ENCODE results near the gene PWWP2B.

The PWWP2B gene

DNA sequence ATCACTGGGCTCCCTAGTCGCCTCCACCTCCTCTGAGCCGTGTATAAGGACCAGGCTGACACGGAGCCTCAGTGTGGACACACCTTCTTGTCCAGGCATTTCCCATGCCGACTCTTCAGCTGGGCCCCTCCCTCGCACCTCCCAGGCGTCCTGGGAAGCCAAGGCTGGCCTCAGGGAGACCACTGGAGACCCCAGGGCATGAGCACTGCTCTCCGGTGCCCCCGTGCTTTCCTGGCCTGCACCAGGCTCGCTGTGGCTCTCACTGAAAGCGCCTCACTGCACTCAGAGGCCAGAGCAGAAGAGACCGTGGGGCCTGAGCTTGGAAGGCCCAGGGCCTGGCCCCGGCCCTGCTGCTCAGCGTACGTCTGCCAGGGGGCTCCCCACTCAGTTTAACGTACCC is 33.6 kb upstream of the PWWP2B start:
- FAIRE-seq (no peak), DNase-seq (ENCODE audit: insufficient read length, low spot score) (no peak)

DNA sequence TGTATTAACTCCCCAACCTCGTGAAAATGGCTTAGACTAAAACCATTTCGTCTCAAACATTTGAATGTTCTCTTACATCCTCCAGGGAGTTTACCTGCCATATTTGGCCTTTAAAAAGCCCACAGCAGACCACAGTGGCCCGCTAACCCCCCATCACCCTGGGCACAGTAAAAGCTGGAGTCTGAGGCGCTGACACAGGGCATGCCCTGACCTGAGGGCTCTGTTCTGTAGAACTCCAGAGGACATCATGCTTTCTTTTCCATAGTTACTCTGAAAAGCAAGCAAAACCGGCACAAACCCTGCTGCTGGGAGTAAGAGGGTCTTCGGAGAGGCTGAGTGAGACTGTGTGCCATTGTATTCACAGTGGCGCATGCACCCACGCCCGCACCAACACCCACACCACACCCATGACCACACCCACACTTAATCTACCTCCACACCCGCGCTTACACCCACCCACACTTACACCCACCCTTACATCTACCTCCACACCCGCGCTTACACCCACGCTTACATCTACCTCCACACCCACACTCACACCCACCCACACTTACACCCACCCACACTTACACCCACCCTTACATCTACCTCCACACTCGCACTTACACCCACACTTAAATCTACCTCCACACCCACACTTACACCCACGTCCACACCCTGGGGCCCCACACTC is 32.9 kb upstream of the PWWP2B start:
- DNase-seq (ENCODE audit: insufficient read length, low spot score) (peak; percentile 17), FAIRE-seq (peak; percentile 100)

DNA sequence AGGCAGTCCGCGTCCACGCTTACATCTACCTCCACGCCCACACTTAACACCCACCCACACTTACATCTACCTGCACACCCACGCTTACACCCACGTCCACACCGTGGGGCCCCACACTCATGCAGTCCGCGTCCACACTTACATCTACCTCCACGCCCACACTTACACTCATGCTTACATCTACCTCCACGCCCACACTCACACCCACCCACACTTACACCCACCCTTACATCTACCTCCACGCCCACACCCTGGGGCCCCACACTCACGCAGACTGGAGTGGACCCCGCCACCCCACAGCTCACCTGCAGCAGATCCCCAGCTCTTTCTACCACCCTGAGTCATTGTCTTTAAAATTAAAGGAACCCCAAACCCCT is 32.4 kb upstream of the PWWP2B start:
- DNase-seq (ENCODE audit: insufficient read length, low spot score) (no peak), FAIRE-seq (no peak)

DNA sequence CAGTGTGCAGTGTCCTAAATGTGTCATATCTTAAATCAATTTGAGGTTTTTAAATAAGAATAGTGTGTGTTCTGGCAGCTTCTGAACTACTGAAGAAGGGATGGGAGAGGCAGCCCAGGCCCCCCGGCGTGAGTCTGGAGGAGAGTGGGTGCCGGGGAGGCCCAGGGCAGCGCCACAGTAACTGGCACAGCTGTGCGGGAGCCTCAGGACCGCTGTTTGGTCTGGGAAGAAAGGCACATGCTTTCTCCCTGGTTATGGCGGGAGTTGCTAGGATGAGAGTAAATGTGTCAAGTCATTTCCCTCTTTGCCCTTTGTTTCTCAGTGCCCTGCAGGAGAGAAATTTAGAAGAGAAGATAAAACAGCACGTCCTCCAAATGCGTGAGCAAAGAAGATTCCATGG is 31.9 kb upstream of the PWWP2B start:
- DNase-seq (ENCODE audit: insufficient read length, low spot score) (no peak), FAIRE-seq (no peak)

DNA sequence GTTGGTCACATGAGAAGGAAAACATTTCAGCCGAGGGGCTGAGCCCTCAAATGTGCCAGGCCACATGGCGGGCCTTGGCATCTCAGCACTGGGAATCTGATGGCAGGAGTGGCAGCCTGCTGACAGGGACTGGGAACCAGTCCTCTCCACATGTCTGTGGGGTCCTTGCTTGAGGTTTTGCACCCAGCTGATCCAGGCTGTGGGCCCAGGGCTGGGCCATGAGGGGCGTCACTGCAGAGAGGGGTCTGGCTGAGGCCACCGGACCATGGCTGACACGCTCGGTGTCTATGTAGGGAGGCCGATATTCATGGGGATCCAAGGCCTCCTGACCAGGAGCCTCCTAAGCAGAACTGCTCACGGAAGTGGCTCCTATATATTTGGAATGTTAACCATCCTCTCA is 31.0 kb upstream of the PWWP2B start:
- no peak for FAIRE-seq
- DNase-seq (ENCODE audit: insufficient read length, low spot score): no peak

DNA sequence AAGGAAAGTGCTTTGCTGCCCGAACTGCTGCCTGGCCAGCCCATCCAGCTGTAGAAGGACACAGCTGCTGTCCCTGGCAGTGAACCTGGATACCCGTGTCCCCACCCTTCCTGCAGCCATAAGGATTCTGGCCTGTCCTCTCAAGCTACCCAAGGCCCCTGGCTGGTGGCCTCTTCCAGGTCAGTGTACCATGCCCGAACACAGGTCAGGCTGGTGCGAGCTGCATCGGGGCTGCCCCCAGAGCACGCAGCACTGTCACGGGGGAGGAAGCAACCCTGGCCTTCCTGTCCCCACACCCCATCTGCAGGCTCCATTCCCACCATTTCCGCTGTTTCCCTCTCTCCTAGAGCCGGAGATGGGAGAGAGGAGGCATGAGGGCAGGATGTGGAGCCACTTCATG is 30.5 kb upstream of the PWWP2B start:
- no peak for DNase-seq (ENCODE audit: insufficient read length, low spot score)

DNA sequence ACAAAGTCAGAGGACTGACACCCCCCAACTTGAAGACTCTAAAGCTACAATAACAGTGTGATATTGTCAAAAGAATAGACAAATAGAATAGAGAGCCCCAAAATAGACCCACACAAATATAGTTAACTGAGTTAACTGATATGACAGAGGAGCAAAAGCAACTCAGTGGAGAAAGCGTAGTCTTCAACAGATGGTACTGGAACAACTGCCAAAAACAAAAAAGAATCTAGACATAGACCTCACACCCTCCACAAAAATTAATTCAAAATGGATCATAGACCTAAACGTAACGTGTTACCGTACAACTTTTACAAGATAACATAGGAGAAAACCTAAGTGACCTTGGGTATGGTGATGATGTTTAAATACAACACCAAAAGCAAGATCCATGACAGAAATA is 28.6 kb upstream of the PWWP2B start:
- DNase-seq (ENCODE audit: insufficient read length, low spot score) (no peak), FAIRE-seq (no peak)

More for the DNA sequence above, 30.5 kb upstream of the PWWP2B start:
- no peak for FAIRE-seq

DNA sequence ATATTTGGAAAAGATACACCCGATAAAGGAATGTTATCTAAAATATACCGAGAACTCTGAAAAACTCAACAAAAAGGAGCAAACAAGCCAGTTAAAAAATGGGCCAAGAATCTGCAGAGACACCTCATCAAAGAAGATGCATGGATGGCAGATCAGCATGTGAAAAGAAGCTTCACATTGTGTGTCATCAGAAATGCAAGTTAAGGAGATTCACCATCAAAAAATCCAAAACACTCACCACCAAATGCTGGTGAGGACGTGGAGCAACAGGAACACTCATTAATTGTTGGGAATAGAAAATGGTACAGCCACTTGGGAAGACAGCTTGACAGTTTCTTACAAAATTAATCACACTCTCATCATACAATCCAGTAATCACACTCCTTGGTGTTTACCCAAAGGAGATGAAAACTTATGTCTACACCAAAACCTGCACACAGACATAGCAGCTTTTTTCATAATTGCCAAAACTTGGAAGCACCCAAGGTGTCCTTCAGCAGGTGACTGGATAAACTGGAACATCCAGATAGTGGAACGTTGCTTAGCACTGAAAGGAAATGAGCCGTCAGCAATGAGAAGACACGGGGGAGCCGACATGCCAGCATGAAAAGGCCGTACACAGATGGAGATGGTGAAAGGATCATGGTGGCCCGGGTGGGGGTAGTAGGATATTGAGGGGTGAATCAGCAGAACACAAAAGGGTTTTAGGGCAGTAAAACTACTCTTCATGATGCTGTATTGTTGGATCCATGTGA is 27.9 kb upstream of the PWWP2B start:
- DNase-seq (ENCODE audit: insufficient read length, low spot score) (no peak), FAIRE-seq (no peak)

DNA sequence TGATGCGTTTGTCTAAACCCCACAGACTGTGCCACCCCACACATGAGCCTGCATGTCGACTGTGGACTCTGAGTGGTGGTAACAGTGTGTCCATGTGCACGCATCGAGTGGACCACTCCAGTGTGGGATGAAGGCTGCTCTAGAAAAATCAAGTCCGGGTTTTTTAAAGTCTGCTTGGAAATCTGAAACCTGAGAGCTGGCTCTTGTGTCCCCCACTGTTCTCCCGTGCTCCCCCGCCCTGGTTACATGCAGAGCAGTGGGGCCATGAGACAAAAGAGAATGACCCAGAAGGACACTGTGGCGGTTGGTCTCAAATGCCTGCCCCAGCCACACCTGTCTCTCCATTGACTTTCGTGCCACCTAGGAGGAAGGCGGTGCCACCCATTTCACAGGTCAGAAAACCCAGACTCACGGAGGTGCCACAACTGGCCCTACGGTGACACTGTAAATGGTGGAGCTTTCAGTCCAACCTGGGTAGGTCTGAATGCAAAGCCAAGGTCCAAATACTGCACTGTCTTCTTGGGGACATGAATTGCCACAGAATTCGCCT is 27.3 kb upstream of the PWWP2B start:
- DNase-seq (ENCODE audit: insufficient read length, low spot score): no peak

DNA sequence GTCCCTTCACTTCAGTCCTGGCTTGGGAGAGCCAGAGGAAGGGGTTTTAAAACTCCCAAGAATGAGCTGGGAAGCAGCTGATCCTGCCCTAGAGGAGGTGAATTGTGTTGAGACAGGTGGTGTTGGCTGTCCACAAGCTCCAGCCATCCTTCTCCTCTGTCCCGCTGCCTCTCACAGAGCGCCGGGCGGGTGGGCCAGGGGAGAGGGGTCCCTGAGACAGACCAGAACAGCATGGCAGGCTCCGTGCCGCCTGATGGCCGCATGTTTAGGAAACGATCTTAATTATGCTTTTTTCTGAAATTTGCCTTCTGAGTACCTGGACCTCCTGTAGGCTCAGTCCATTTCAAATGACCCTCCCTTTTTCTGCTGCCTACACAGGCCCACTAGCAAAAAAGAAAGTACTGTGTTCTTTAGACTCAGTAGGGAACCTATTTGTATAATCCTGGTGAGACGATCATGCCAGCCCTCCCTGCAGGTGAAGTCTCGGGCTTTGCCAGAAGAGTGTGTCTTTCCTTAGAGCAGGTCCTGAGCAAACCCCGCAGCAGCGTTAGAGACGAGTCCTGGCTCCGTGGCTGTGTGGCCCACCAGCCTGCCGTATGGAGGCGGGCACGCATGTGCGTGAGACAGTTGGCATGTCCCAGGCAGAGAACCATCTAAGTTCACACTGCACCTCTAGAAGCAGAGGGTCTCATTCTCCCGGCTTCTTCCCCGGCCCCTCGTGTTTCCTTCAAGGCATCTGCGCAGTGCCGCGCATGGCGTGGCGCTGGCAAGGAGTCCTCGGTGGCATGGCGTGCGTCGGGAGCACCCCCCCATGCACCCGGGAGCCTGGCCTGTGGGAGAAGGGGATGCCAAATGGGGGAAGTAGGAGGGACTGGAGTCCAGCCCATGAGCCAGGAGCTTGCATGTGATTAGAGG is 26.3 kb upstream of the PWWP2B start:
- no peak for DNase-seq (ENCODE audit: insufficient read length, low spot score)
- no peak for FAIRE-seq

More for the DNA sequence above, 27.3 kb upstream of the PWWP2B start:
- FAIRE-seq: no peak

DNA sequence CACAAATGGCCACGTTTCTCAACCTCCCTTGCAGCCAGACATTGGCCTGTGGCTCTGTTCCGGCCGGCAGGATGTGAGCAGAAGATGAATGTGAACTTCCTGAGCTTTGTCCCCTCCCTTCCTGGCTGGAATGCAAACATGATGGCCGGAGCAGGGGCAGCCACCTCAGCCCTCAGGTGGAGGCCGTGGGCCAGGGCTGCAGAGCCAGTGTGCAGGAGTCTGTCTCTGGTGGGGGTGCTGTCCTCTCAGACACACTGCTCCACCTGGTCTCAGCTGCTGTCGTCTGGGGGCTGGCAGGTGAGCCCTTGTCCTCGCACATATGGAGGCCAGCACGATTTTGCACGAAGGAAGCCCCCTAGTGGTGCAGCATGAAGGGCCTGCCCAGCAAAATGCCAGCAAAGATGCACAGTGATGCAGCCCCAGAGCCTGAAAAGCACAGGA is 25.3 kb upstream of the PWWP2B start:
- FAIRE-seq (no peak), DNase-seq (ENCODE audit: insufficient read length, low spot score) (no peak)

DNA sequence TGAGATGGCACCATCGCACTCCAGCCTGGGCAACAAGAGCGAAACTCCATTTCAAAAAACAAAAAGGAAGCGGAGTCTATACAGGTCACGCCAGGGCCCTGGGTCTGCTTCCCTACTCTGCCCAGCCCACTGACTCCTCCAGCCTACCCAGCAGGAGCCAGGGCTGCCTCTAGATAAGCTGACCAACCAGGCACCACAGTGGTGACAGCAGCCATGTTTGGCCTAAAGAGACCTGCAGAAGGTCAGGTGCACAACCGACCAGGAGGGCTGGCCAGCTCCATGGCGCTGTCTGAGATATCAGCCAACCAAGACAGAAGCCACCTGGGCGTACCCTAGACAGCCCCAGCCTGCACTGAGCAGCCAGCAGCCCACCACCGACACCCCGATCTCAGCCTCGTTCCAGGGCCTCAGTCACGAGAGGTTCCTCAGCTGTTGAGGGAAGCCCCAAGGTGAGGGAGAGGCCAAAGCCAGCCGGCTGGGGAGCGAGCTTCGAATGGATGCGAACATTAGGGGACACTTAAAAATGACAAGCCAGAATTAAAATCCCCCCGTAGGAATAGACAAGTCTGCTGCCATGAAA is 24.4 kb upstream of the PWWP2B start:
- DNase-seq (ENCODE audit: insufficient read length, low spot score) (no peak), FAIRE-seq (no peak)

DNA sequence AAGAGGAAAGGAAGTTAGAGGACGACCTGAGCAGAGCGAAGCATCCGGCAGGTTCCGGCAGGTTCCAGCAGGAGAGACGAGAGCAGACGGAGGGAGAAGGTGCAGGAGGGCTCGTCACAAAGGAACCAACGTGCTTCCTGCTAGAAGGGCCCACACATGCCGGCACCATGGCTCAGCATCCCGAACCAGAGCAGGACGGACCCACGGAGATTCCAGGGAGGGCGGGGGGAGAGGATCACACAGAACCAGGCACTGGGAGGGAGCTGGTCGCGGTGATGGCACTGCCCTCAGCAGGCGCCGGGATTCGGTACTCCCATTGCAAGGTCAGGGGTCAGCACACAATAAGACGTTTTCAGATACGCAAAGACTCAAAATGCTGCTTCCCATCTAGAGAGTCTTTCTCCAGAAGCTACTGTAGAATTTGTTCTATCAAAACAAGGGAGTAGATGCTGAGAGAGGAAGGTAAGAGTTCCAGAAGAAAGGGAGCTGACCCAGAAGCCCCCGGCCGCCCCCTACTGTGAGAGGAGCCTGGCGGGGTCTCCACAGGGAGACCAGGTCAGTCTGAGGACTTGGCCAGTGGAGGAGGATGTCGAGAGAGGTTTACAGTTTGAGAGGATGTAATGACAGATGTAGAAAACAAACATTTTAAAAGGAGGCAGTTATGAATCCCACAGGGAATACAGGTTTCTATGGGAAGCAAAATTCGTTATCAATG is 23.6 kb upstream of the PWWP2B start:
- DNase-seq (ENCODE audit: insufficient read length, low spot score): no peak
- no peak for FAIRE-seq

DNA sequence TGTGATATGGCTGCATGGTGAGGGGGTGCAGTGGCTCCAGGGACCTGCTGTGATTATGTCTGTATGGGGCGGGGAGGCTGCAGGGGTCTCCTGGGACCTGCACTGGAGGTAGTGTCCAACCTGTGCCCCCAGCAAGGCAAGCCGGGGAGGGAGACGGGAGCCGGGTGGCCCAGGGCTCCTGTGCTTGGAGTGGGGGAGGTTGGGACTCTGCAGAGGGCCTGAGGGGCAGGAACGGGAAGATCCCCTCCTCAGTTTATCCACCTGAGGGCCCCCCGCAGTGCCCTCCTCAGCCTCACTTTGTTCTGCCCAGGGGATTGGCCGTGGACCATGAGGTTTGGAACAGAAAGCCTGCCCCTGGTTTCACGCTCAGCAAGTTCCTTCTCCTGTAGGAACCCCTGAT is 22.8 kb upstream of the PWWP2B start:
- FAIRE-seq (no peak), DNase-seq (ENCODE audit: insufficient read length, low spot score) (no peak)

DNA sequence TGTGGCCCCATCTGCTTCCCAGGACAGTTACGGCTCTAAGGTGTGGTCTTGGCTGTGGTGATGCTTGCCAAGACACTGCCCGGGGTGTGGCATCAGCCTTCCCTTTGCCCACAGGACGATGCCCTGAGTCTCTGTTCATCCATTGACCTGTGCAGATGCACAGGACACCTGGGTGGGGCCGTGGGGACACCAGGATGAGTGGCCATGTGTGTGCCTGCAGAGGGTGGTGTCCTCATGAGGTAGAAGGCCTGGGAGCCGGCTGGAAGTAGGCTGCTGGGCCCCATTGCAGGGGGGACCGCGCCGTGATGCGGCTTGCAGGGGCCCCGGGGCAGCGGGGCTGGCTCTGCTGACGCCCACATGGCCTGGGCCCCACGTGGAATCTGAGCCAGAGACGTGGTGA is 22.4 kb upstream of the PWWP2B start:
- FAIRE-seq (no peak), DNase-seq (ENCODE audit: insufficient read length, low spot score) (no peak)

DNA sequence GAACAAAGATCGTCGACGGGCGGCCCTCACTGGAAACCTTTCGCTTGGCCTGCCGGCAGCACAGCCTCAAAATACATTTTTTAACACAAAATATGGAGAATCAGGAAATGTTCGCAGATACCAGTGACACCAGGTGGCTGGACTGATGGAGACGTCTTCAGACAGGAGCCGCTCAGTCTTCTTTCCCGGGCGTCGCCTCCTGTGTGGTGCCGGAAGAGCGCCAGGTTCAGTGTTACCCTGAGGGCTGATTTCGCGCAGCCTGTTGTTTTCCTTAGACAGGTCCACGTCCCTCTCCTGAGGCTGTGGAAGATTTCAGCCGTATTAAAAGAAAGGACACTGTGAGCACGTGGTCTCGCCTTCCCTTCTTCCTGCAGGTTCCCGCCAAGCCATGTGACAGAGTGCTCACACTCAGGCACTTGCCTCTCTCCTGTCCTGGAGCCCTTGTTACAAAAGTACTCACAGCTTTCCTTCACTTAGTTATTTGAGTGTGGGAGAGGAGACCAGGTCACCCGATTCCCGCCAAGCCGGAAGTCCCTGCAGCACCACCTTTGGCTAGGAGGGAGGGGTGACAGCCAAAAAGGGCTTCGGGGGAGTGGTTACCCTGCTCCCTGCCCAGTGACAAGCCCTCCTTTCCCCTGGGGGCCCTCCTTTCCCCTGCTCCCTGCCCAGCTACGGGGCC is 21.7 kb upstream of the PWWP2B start:
- DNase-seq (ENCODE audit: insufficient read length, low spot score) (no peak), FAIRE-seq (no peak)

DNA sequence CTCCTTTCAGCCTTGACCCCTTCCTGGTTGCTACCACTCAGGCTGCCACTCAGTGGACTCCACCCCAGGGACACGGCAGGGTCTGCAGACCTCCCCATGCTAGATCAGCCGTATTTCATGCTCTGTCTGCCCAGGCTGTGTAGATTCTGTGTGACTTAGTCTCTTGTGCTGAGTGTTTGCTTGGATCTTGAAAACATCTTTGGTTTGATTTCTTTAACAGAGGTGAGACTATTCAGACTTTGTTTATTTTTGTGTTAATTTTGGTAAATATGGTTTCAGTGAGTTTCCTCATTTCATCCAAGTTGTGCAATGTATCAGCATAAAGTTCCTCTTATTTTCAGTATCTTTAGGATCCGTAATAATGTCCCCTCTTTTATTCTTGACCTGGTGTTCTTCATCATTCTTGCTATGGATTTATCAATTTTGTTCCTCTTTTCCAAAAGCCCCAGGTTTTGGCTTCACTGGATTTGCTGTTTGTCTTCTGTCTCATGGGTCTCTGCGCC is 21.2 kb upstream of the PWWP2B start:
- DNase-seq (ENCODE audit: insufficient read length, low spot score) (no peak), FAIRE-seq (no peak)

DNA sequence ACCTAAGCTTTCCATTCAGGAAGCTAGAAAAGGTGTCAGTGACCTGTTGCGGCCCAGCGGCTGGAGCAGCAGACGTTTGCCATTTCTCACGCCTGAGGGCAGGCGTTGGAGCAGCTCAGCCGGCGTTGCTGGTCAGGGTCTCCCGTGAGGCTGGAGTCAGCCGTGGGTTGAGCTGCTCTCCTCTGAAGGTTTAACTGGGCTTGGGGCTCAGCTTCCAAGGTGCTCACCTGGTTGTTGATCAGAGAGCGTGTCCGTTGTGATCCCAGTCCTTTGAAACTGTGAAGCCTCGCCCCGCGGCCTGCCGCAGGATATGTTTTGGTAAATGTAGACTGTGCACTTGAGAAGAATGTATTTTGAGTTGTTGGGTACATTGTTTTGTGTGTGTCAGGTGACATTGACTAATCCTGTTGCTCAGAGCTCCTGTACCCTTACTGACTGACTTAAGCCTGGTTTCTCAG is 20.6 kb upstream of the PWWP2B start:
- DNase-seq (ENCODE audit: insufficient read length, low spot score) (no peak), FAIRE-seq (no peak)

DNA sequence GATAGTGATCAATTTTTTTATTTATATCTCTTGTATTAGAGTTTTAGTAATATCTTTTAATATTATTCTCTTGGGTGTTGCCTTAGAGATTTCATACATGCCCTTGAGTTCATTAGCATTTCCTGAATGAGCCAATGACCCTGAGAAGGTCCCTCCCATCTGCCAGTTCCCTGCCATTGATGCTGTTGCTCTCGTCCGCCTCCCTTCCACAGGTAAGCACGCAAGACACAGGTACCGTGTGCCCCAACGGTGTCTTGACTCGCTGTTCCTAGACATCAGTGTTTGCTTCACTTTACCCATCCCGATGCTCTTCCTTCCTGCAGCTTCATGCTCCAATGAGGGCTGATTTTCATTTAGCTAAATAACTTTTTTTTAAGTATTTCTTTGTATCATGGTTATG is 19.7 kb upstream of the PWWP2B start:
- FAIRE-seq: no peak

More for the DNA sequence above, 19.7 kb upstream of the PWWP2B start:
- no peak for DNase-seq (ENCODE audit: insufficient read length, low spot score)
